Omental fat pad (tissue), 4 donors: ENCODE measurements around the gene HYAL1. TPM values are rescaled to one million over a fixed set of nuclear protein-coding genes. Genes with fewer than 3 reads are reported as not detected.

Source experiments
- ATAC-seq: fragments of 150-250 bp; one replicate; pipeline ENCODE4 v1.9.1; 2016; ENCODE audit warnings: mild to moderate bottlenecking, moderate library complexity; ENCODE audit not compliant: low FRiP score
- DNase-seq: peaks from one replicate; pipeline ENCODE4 v3.0.0-alpha.2; 2019; ENCODE audit warnings: low spot score
- total RNA-seq, 4 donors: library from RNA; depleted of rRNA; stranded (reverse); fragments of >200 nt; gene quantifications; one replicate each; pipeline ENCODE4 v1.1.0, GENCODE V29; 2016
- TF ChIP-seq, protein P1 (sequence below), 3 donors: fragments of 450-650 bp; IDR thresholded peaks; one replicate each; pipeline ENCODE4 v1.5.1; 2016 to 2017; ENCODE audit warnings: antibody characterized with exemption in 3 of 3, mild to moderate bottlenecking in 3 of 3, moderate library complexity in 2 of 3

The HYAL1 gene
- total RNA-seq, 4 donors from 2014 or later = 6.8 to 32.3 (median 14.6) TPM

DNA sequence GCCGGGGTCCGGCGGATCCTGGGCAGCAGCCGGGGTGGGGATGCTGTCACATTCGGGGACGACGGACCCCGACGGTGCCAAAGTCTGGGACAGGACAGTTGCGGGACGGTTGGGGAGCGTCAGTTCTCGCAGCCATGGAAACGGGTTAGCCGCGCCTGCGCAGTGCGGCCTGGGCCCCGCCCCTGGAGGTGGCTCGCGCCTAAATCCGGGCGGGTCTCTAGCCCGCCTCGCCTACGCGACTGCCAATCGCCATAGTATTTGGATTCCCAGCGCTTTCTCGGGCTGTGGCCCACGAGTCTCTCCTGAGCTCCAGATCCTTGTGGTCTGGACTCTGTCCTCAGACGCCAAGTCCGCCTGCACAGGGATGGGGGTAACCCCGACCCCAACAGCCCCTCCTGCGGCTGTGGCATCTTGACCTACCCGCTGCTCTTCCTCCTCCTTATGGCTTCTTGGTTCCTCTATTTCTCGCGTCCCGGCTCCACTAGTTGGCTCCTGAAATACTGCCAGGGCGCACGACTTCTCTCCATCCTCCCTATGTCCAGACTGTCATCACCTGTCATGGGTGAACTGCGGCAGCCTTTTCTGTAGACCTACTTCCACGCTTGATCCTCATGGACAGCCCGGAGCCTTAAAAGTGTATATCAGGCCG, 42.3 kb upstream of the HYAL1 start, which contains the start of gene ZMYND10:
Gene ZMYND10, minus strand, starts transcription at position 147 of the 649 bp plus-strand sequence. CDS start 153 bp downstream, outside the sequence.
- TF ChIP-seq, protein P1, sequence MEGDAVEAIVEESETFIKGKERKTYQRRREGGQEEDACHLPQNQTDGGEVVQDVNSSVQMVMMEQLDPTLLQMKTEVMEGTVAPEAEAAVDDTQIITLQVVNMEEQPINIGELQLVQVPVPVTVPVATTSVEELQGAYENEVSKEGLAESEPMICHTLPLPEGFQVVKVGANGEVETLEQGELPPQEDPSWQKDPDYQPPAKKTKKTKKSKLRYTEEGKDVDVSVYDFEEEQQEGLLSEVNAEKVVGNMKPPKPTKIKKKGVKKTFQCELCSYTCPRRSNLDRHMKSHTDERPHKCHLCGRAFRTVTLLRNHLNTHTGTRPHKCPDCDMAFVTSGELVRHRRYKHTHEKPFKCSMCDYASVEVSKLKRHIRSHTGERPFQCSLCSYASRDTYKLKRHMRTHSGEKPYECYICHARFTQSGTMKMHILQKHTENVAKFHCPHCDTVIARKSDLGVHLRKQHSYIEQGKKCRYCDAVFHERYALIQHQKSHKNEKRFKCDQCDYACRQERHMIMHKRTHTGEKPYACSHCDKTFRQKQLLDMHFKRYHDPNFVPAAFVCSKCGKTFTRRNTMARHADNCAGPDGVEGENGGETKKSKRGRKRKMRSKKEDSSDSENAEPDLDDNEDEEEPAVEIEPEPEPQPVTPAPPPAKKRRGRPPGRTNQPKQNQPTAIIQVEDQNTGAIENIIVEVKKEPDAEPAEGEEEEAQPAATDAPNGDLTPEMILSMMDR (IDR thresholded peaks at IDR 0.05) = no peak
- ATAC-seq (peak; percentile 26), DNase-seq (no peak)

DNA sequence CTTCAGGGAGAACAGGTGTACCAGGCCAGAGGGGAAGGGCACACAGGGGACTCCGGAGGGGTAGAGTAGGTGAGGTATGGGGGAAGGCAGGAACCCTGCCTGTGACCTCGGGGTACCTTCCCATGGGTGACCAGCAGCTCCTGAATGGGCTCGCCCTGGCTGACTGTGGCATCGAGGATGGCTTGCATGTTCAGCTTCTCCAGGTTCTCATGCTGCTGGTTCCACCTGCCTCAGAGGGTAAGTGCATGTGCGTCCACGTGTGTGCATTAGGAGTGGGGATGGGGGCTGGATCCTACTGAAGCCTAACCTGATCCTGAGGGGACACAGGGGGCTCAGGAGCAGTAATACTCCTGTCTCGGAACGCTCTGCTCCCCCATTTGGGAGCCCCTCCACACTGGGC, 41.6 kb upstream of the HYAL1 start:
- no peak for ATAC-seq
- DNase-seq = no peak

DNA sequence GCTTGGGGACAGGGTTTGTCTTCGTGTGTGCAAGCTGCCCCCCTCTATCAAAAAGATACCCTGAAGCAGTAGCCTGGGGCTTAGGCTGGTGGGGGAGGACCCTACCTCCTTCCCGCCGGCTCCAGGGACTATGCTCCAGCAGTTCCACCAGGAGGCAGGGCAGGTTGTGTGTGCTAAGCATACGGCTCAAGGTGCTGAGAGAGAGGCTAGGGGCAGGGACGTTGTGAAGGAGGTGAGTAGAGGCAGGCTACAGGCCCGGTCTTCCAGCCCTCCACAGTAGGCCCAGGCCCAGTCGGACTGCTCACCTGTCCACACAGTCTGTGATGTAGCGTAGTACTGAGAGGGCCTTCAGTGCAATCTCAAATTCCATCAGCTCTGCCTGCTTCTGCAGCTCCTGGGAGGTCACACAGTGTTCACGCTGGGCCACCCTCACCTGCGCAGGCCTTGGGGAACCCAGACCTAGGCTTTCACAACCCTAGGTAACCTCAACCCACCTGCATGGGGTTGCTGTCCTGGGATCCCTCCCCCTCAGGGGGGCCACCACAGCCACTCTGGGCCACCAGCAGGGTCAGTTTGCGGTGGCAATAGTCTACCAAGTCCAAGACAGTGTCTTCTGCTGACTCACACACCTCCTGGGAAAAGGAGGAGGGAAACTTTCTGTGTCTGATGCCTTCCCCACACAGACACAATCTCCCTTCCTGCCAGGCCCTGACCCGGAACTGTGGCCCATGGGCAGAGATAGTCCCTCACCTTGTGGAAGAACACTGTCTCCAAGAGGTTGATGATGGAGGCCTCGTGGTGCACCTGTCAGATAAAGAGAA, 39.6 kb upstream of the HYAL1 start:
- DNase-seq (no peak), ATAC-seq (no peak)
- TF ChIP-seq, protein P1 (IDR thresholded peaks at IDR 0.05) = no peak

More for the DNA sequence above, 41.6 kb upstream of the HYAL1 start:
- TF ChIP-seq, protein P1 (IDR thresholded peaks at IDR 0.05) = no peak

DNA sequence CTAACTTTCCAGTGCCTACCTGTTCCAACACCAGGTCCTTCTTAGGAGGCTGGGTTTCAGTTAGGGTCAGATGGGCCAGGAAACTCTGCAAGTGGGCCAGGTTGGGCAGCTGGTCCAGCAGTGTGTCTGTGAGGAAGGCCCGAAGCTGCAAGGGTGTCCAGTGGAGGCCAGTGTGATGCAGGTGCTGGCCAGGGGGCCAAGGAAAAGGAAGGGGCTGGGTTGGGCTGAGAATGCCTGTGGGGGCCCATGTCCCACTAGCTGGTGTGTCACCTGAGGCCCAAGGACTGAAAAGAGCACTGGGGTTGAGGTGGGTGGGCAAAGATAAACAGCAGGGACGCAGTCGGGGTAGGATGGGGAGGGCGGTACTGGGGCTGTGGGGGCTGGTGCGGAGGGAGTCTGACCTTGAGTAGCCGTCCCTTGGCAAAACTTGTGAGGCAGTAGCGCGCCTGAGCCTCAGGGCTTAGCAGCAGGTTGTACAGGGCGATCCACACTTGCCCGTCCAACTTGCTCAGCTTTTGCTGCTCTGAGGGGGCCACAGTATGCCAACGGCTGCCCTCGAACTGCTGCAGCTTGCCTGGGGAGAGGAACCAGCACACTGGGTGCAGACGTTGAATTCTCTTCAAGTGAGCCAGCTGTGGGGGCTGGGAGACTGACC, 38.7 kb upstream of the HYAL1 start:
- TF ChIP-seq, protein P1 (IDR thresholded peaks at IDR 0.05) = no peak
- no peak for ATAC-seq
- DNase-seq = no peak

DNA sequence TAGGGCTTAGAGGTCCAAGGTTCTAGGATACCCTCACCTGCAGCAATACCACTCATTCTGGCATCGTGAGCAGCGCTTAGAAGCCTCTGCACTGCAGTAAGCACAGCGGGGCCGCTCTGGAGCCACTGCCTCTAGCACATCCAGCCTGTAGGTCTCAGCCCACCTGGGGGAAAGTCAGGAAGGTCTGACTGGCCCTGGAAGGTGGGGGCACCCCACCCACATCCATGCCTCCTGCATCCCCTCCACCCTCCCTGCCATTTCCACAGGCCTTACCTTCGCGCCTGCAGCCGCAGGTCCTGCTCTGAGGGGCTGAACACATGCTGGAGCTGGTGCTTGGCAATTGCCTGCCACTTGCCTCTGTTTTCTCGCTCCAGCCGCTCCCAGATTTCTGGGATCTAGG, 38.2 kb upstream of the HYAL1 start:
- ATAC-seq (no peak), DNase-seq (no peak)
- TF ChIP-seq, protein P1 (IDR thresholded peaks at IDR 0.05) = no peak

DNA sequence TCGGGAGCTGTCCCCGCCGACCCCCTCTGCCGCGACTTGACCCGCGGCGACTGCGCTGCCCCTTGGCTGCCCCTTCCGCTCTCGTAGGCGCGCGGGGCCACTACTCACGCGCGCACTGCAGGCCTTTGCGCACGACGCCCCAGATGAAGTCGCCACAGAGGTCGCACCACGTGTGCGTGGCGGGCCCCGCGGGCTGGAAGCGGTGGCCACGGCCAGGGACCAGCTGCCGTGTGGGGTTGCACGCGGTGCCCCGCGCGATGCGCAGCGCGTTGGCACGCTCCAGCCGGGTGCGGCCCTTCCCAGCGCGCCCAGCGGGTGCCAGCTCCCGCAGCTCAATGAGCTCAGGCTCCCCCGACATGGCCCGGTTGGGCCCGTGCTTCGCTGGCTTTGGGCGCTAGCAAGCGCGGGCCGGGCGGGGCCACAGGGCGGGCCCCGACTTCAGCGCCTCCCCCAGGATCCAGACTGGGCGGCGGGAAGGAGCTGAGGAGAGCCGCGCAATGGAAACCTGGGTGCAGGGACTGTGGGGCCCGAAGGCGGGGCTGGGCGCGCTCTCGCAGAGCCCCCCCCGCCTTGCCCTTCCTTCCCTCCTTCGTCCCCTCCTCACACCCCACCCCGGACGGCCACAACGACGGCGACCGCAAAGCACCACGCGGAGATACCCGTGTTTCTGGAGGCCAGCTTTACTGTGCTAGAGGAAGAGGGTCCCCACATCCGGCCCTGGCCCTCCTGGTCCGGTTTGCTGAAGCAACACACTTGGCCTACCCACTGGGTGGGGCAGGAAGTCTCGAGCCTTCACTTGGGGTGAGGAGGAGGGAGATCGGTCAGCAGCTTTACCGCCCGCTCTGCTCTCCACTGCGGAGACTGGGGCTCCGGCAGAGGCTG, 37.3 kb upstream of the HYAL1 start, which contains the start of gene RASSF1:
Gene RASSF1, minus strand, starts transcription at position 389 of the 882 bp plus-strand sequence. Its CDS starts 31 bp downstream, at position 358.
- DNase-seq (no peak), ATAC-seq (peak; percentile 21)
- TF ChIP-seq, protein P1 (IDR thresholded peaks at IDR 0.05) = no peak
